Thymus (tissue), 11 donors: ENCODE results near the gene HBA1. TPM values are rescaled to one million over a fixed set of nuclear protein-coding genes. Genes with fewer than 3 reads are reported as not detected.

Source experiments
- DNase-seq, 9 donors: peaks; one replicate each; pipeline ENCODE4 v3.0.0-alpha.2; 2013; ENCODE audit warnings: low spot score in 9 of 9, low read depth in 6 of 9, missing footprints in 1 of 9
- H3K27ac ChIP-seq, 2 donors: one replicate each; pipeline ENCODE4 v1.5.1; 2013; ENCODE audit warnings: control low read depth in 1 of 2, low read depth in 1 of 2, low read length in 1 of 2, mild to moderate bottlenecking in 1 of 2, moderate library complexity in 1 of 2
- H3K27me3 ChIP-seq, 2 donors: one replicate each; pipeline ENCODE4 v1.5.1; 2013; ENCODE audit warnings: low read length in 1 of 2; ENCODE audit not compliant: control insufficient read depth in 2 of 2, insufficient read depth in 1 of 2
- H3K36me3 ChIP-seq, 2 donors: one replicate each; pipeline ENCODE4 v1.5.1; 2013; ENCODE audit warnings: low read length in 1 of 2, mild to moderate bottlenecking in 1 of 2, moderate library complexity in 1 of 2; ENCODE audit not compliant: control insufficient read depth in 2 of 2, insufficient read depth in 2 of 2
- H3K4me1 ChIP-seq, 2 donors: one replicate each; pipeline ENCODE4 v1.5.1; 2013; ENCODE audit warnings: low read length in 2 of 2; ENCODE audit not compliant: control insufficient read depth in 2 of 2, insufficient read depth in 2 of 2
- H3K4me3 ChIP-seq, 2 donors: one replicate each; pipeline ENCODE4 v1.5.1; 2013; ENCODE audit warnings: low read length in 2 of 2, control low read depth in 1 of 2, mild to moderate bottlenecking in 1 of 2
- H3K9me3 ChIP-seq, 2 donors: one replicate each; pipeline ENCODE4 v1.5.1; 2013; ENCODE audit warnings: low read length in 1 of 2, mild to moderate bottlenecking in 1 of 2; ENCODE audit not compliant: control insufficient read depth in 2 of 2, insufficient read depth in 1 of 2
- WGBS: extraction: QIAGEN DNeasy Blood & Tissue Kit; methylation state at CpG from one replicate; pipeline ENCODE4 v1.1.7; 2013; 5-methylcytosine and 5-hydroxymethylcytosine counted together
- polyA plus RNA-seq: library from polyadenylated mRNA; stranded (reverse); fragments of 200-250 nt; gene quantifications from one replicate; pipeline ENCODE4 v1.2.3, GENCODE V29; 2013
- total RNA-seq: library from RNA; stranded (reverse); fragments of 120-200 nt; gene quantifications from one replicate; pipeline ENCODE4 v1.2.4, GENCODE V29; 2013
- donor health status: healthy.

HBA1 gene
- total and polyA plus RNA-seq, 2 donors, result 9.9 to 222 TPM

DNA sequence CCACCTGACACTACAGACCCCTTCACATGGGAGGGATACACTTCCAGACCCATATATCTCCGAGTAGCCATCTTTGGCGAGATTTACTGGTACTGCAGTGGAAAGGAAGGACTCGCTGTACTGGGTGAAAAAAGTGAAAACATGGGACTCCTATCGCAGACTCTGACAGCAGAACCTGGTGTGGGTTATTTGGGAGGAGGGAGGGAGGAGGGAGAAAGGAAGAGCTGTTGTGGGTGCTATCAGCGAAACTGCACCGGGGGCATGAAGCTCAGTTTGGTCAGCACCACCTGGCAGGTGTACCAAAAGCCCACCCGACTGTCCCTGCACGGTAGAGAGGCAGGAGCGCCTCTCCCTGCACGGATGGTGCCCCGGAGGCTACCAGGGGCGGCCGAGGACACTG is 8.7 kb downstream of the HBA1 start:
- no peak for DNase-seq
- 97% methylated on average over 13 of the region's 13 CpGs for WGBS
- peaks cover 11 to 14% of the 10 kb centered on the region in 2 donors for H3K27me3 ChIP-seq
- peaks cover 0 to 7% of the 10 kb centered on the region in 2 donors for H3K9me3 ChIP-seq
- no peak overlapping the region for H3K4me3 ChIP-seq
- peaks cover 41% of the 10 kb centered on the region in 2 donors for H3K36me3 ChIP-seq
- no peak overlapping the region for H3K27ac ChIP-seq
- peaks cover 11 to 16% of the 10 kb centered on the region in 2 donors for H3K4me1 ChIP-seq

DNA sequence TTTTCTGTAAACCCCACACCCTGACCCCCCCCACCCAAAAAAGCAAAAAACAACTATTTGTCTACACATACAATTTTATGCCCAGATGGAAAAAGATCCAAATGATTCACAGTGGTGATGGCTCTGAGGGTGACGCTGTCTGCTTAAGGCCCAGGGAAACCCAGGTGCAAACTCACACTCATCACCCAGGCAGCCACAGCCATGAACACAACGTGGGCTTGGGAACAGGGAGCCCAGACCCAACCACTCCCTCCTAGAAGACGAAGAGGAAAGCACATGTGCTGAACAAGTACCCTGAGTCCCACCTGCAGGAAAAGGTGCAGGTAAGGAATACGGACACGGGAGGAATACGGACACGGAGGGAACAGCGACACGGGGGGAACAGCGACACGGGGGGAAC is 9.2 kb downstream of the HBA1 start:
- Histone ChIP-seq H3K4me3 (no peak overlapping the region), H3K4me1 (peaks cover 6 to 13% of the 10 kb centered on the region in 2 donors), H3K36me3 (peaks cover 45 to 46% of the 10 kb centered on the region in 2 donors), H3K9me3 (peaks cover 0 to 5% of the 10 kb centered on the region in 2 donors), H3K27me3 (peaks cover 6 to 10% of the 10 kb centered on the region in 2 donors), H3K27ac (no peak overlapping the region)
- WGBS, result 96% methylated on average over 11 of the region's 11 CpGs
- no peak for DNase-seq

DNA sequence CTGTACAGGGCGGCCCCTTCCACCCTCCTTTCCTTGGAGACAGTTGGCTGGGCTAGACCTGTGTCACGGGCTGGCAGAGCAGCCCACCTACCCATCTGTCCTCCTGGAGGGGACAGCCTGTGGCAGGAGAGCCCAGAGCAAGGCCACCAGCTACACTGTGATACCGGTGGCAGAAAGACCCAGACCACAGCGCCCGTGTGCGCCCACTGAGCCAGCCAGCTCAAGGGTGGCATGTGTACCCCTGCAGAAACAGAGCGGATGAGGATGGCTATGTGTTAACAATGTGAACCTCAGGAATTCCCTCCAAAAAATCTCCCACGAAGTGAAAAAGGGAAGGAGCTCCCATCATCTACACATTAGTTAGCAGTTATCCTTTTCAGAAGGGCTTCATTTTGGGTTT is 10.8 kb downstream of the HBA1 start:
- Histone ChIP-seq H3K27me3 (no peaks in the 10 kb centered on the region), H3K36me3 (peaks cover 62% of the 10 kb centered on the region in 2 donors), H3K9me3 (no peaks in the 10 kb centered on the region), H3K4me1 (peaks cover 0 to 7% of the 10 kb centered on the region in 2 donors), H3K27ac (no peak overlapping the region), H3K4me3 (no peak overlapping the region)
- WGBS, result 97% methylated on average over 8 of the region's 8 CpGs
- DNase-seq, result no peak

DNA sequence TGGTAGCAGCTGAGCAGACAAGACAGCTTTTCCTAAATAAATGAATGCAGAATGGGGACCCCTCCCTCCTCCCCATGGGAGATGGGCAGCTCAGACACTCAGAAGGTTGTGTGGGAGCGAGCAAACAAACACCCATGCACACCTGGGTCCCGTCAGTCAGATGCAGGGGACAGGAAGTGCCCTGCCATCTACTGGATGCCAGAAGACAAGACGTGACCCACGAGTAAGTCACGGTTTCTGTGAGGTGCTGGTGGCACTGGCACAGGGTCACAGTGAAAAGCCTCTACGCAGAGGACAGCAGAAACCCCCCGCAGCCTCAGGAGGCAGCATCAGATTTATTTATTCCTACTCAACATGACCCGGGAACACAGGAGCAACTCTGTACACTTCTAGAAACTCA is 12.2 kb downstream of the HBA1 start:
- no peaks in the 10 kb centered on the region for H3K9me3 ChIP-seq
- WGBS, result 58% methylated on average over 8 of the region's 8 CpGs
- peaks cover 74 to 75% of the 10 kb centered on the region in 2 donors for H3K36me3 ChIP-seq
- peaks cover 0 to 7% of the 10 kb centered on the region in 2 donors for H3K4me1 ChIP-seq
- no peak overlapping the region for H3K4me3 ChIP-seq
- H3K27ac ChIP-seq, result peak overlapping the region in 1 of 2 donors; percentile 32
- no peaks in the 10 kb centered on the region for H3K27me3 ChIP-seq
- DNase-seq, result peak in 6 of 9 donors; percentile 22 to 67 (median 42)

DNA sequence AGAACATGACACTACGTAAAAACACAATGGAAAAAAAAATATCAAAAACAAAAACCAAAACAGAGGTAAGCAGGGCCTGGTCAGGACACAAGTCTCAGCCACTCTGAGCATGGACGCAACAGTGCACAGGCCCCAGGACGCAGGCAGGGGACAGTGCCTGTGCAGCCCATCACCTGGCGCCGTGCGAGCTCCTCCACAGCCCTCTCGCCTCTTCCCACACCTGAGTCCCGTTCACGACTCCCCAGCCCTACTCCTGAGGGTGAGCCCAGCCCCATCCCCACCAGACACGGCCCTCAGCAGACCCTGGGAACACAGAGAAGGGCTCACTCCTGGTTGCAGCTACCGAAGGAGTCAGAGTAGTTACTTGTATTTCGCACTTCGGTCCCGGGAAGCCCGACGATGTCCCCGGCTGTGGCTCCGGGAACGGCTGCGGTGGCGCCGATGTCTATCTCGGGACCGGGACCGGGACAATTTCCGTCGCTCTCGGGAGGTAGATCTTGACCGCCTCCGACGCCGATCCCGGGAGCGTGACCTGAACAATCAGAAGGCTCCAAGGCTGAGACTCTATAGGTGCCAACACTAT is 13.2 kb downstream of the HBA1 start:
- Histone ChIP-seq H3K4me1 (peaks cover 0 to 7% of the 10 kb centered on the region in 2 donors), H3K27me3 (no peaks in the 10 kb centered on the region), H3K9me3 (no peaks in the 10 kb centered on the region), H3K4me3 (no peak overlapping the region), H3K36me3 (peaks cover 77 to 82% of the 10 kb centered on the region in 2 donors), H3K27ac (no peak overlapping the region)
- DNase-seq, result no peak
- 98% methylated on average over 34 of the region's 34 CpGs for WGBS

DNA sequence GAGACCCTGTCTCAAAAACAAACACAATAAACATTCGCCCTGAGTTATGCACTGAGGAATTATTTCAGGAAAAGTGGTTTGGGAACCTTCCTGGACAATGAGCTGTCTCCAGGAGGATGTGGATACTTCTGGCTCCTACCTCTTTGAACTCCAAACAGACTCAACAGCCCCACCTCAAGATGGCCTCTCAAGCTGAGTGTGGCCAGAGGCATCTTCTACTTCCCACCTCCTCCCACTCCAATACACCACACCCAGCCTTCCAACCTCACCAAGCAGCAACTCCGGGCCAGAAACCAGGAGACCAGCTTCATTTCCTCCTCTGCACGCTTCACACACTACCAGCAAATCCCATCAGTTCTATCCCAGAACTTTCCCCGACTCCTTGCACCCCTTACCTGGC is 15.4 kb downstream of the HBA1 start:
- Histone ChIP-seq H3K4me3 (no peak overlapping the region), H3K4me1 (peaks cover 0 to 7% of the 10 kb centered on the region in 2 donors), H3K9me3 (no peaks in the 10 kb centered on the region), H3K36me3 (peaks cover 89% of the 10 kb centered on the region in 2 donors), H3K27ac (no peak overlapping the region), H3K27me3 (no peaks in the 10 kb centered on the region)
- DNase-seq, result no peak
- 98% methylated on average over 4 of the region's 4 CpGs for WGBS

DNA sequence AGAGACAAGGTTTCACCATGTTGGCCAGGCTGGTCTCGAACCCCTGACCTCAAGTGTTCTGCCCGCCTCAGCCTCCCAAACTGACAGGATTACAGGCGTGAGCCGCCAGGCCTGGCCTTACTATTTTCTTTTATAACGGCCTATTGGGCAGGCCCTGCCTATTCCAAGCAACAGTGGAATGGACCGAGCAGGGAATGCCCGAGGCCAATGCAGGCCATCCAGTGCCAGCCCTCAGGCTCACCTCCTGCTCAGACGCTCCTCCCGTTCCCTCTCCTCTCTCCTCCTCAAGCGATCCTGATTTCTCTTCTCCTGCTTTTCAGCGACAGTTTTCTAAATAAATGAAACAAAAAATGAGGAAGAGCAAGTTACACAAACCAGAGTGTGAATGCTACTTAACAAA is 16.2 kb downstream of the HBA1 start:
- H3K36me3 ChIP-seq, result peaks cover 90% of the 10 kb centered on the region in 2 donors
- no peak overlapping the region for H3K4me3 ChIP-seq
- H3K27ac ChIP-seq, result no peak overlapping the region
- 97% methylated on average over 11 of the region's 11 CpGs for WGBS
- no peak for DNase-seq
- no peaks in the 10 kb centered on the region for H3K9me3 ChIP-seq
- H3K4me1 ChIP-seq, result peaks cover 0 to 7% of the 10 kb centered on the region in 2 donors
- H3K27me3 ChIP-seq, result no peaks in the 10 kb centered on the region

DNA sequence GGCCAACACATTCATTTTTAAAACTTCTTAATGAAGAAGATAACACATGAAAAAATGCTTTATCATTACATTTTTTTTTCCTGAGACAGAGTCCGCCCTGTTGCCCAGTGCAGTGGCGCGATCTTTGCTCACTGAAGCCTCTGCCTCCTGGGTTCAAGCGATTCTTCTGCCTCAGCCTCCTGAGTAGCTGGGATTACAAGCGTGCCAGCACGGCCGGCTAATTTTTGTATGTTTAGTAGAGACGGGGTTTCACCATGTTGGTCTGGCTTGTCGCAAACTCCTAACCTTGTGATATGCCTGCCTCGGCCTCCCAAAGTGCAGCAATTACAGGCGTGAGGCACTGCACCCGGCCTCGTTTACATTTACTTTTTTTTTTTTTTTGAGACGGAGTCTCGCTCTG is 17.0 kb downstream of the HBA1 start:
- no peak overlapping the region for H3K4me3 ChIP-seq
- no peaks in the 10 kb centered on the region for H3K9me3 ChIP-seq
- WGBS, result 96% methylated on average over 15 of the region's 15 CpGs
- no peak for DNase-seq
- peaks cover 93 to 95% of the 10 kb centered on the region in 2 donors for H3K36me3 ChIP-seq
- no peaks in the 10 kb centered on the region for H3K27me3 ChIP-seq
- H3K27ac ChIP-seq, result no peak overlapping the region
- peaks cover 0 to 5% of the 10 kb centered on the region in 2 donors for H3K4me1 ChIP-seq

DNA sequence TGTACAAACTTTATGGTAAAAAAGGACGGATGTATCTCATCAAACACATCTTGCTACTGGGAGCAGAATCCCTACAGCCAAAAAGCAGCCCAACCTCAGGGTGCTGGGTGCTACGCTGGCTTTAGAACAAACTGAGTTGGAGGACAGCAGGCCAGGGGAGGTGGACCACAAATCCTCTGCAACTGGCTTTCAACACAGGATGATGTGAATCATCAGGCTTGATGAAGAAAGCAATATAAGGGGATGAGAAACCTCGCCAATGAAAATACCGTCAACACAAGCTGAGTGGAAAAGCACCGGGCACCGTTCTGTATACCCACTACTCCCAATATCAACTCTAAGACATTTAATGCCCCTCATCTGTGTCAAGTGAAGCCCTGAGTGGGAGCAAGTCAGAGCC is 18.0 kb downstream of the HBA1 start:
- H3K27me3 ChIP-seq, result no peaks in the 10 kb centered on the region
- no peaks in the 10 kb centered on the region for H3K4me1 ChIP-seq
- H3K36me3 ChIP-seq, result peaks cover 92 to 94% of the 10 kb centered on the region in 2 donors
- 90% methylated on average over 6 of the region's 6 CpGs for WGBS
- no peak overlapping the region for H3K27ac ChIP-seq
- DNase-seq, result no peak
- H3K4me3 ChIP-seq, result no peak overlapping the region
- H3K9me3 ChIP-seq, result no peaks in the 10 kb centered on the region
